H9 (cell line): ENCODE measurements around the gene DACT3. TPM values are rescaled to one million over a fixed set of nuclear protein-coding genes. Genes with fewer than 3 reads are reported as not detected.

Experiments
- DNase-seq: peaks from one replicate; pipeline ENCODE4 v3.0.0-alpha.2; 2017
- H2AFZ ChIP-seq: one replicate; pipeline ENCODE4 v1.6.1; 2013; ENCODE audit warnings: mild to moderate bottlenecking, low read length, control low read depth, moderate library complexity
- H2AK5ac ChIP-seq: 2 replicates; pipeline ENCODE4 v1.6.1; 2013; ENCODE audit warnings: low read length, control low read depth, mixed read lengths; ENCODE audit not compliant: insufficient read length
- H2BK120ac ChIP-seq: one replicate; pipeline ENCODE4 v1.6.1; 2013; ENCODE audit warnings: low read depth, mild to moderate bottlenecking, low read length, control low read depth, inconsistent platforms; ENCODE audit not compliant: poor library complexity, severe bottlenecking
- H2BK12ac ChIP-seq: 2 replicates; pipeline ENCODE4 v1.6.1; 2013; ENCODE audit warnings: low read length, control low read depth, mixed read lengths, low read depth; ENCODE audit not compliant: insufficient read length
- H2BK15ac ChIP-seq: 2 replicates; pipeline ENCODE4 v1.6.1; 2013; ENCODE audit warnings: low read depth, low read length, control low read depth
- H2BK20ac ChIP-seq: one replicate; pipeline ENCODE4 v1.6.1; 2013; ENCODE audit warnings: low read depth, mild to moderate bottlenecking, low read length, control low read depth, inconsistent platforms; ENCODE audit not compliant: poor library complexity, severe bottlenecking
- H2BK5ac ChIP-seq: 2 replicates; pipeline ENCODE4 v1.6.1; 2013; ENCODE audit warnings: low read length, control low read depth, mixed read lengths; ENCODE audit not compliant: insufficient read length
- H3K14ac ChIP-seq: 2 replicates; pipeline ENCODE4 v1.6.1; 2013; ENCODE audit warnings: low read length, control low read depth; ENCODE audit not compliant: insufficient read depth
- H3K18ac ChIP-seq: 2 replicates; pipeline ENCODE4 v1.6.1; 2013; ENCODE audit warnings: low read depth, mild to moderate bottlenecking, mixed read lengths, low read length, control low read depth; ENCODE audit not compliant: insufficient read length
- H3K23ac ChIP-seq: 2 replicates; pipeline ENCODE4 v1.6.1; 2013; ENCODE audit warnings: low read length, control low read depth, mixed read lengths, low read depth; ENCODE audit not compliant: insufficient read length
- H3K23me2 ChIP-seq: 2 replicates; pipeline ENCODE4 v1.6.1; 2013; ENCODE audit warnings: low read depth, mild to moderate bottlenecking, mixed read lengths, low read length, control low read depth; ENCODE audit not compliant: insufficient read length, poor library complexity, severe bottlenecking
- H3K27ac ChIP-seq: 2 replicates; pipeline ENCODE4 v1.5.1; 2013; ENCODE audit warnings: low read length, control low read depth, mixed read lengths, low read depth; ENCODE audit not compliant: insufficient read length
- H3K27me3 ChIP-seq: 2 replicates; pipeline ENCODE4 v1.6.1; 2013; ENCODE audit warnings: low read length, control low read depth, inconsistent platforms; ENCODE audit not compliant: insufficient read depth
- H3K4ac ChIP-seq: 2 replicates; pipeline ENCODE4 v1.6.1; 2013; ENCODE audit warnings: low read depth, mild to moderate bottlenecking, control low read depth, inconsistent platforms, low read length, moderate library complexity
- H3K4me1 ChIP-seq: 2 replicates; pipeline ENCODE4 v1.6.1; 2013; ENCODE audit warnings: low read length, control low read depth, inconsistent platforms; ENCODE audit not compliant: insufficient read depth
- H3K4me2 ChIP-seq: 2 replicates; pipeline ENCODE4 v1.6.1; 2013; ENCODE audit warnings: low read length, control low read depth, mixed read lengths; ENCODE audit not compliant: insufficient read length, insufficient read depth
- H3K56ac ChIP-seq: 2 replicates; pipeline ENCODE4 v1.6.1; 2013; ENCODE audit warnings: low read depth, mild to moderate bottlenecking, mixed read lengths, low read length, control low read depth; ENCODE audit not compliant: insufficient read length
- H3K79me1 ChIP-seq: 2 replicates; pipeline ENCODE4 v1.6.1; 2013; ENCODE audit warnings: low read depth, mild to moderate bottlenecking, moderate library complexity, low read length, control low read depth, inconsistent platforms; ENCODE audit not compliant: insufficient read depth, poor library complexity, severe bottlenecking
- H3K79me2 ChIP-seq: 2 replicates; pipeline ENCODE4 v1.6.1; 2013; ENCODE audit warnings: low read length, control low read depth, inconsistent platforms; ENCODE audit not compliant: insufficient read depth
- H3K9ac ChIP-seq: 2 replicates; pipeline ENCODE4 v1.6.1; 2013; ENCODE audit warnings: low read length, control low read depth, mixed read lengths; ENCODE audit not compliant: insufficient read length; ENCODE audit errors: extremely low read depth
- H3K9me3 ChIP-seq: one replicate; pipeline ENCODE4 v1.6.1; 2013; ENCODE audit warnings: low read depth, low read length, inconsistent platforms; ENCODE audit not compliant: control insufficient read depth
- H3T11ph ChIP-seq: one replicate; pipeline ENCODE4 v1.6.1; 2013; ENCODE audit warnings: mild to moderate bottlenecking, low read length, control low read depth, inconsistent platforms
- H4K20me1 ChIP-seq: one replicate; pipeline ENCODE4 v1.6.1; 2013; ENCODE audit not compliant: control insufficient read depth, insufficient read length, insufficient read depth
- H4K5ac ChIP-seq: 2 replicates; pipeline ENCODE4 v1.6.1; 2013; ENCODE audit warnings: low read depth, mild to moderate bottlenecking, mixed read lengths, low read length, control low read depth; ENCODE audit not compliant: insufficient read length
- H4K8ac ChIP-seq: replicated peaks from 2 replicates; pipeline ENCODE4 v1.6.1; 2013; ENCODE audit warnings: low read length, control low read depth, mixed read lengths, low read depth; ENCODE audit not compliant: insufficient read length
- H4K91ac ChIP-seq: 2 replicates; pipeline ENCODE4 v1.6.1; 2013; ENCODE audit warnings: low read depth, mild to moderate bottlenecking, moderate library complexity, mixed read lengths, low read length, control low read depth; ENCODE audit not compliant: insufficient read length
- H3K27ac Mint-ChIP-seq, 3 experiments: 2 replicates in 2 of 3; 3 replicates in 1 of 3; pipeline ENCODE4 v1.8.0; 2020 to 2021; ENCODE audit warnings: mixed read lengths in 3 of 3, mild to moderate bottlenecking in 1 of 3, moderate library complexity in 1 of 3
- H3K27me3 Mint-ChIP-seq: 2 replicates; pipeline ENCODE4 v1.8.0; 2021; ENCODE audit warnings: low read depth, mild to moderate bottlenecking, moderate library complexity, mixed read lengths
- H3K36me3 Mint-ChIP-seq, 3 experiments: 2 replicates in 2 of 3; 3 replicates in 1 of 3; pipeline ENCODE4 v1.8.0; 2020 to 2021; ENCODE audit warnings: low read depth in 3 of 3, mixed read lengths in 3 of 3; ENCODE audit not compliant: insufficient read depth in 1 of 3
- H3K4me1 Mint-ChIP-seq, 2 experiments: 2 replicates each; pipeline ENCODE4 v1.8.0; 2020; ENCODE audit warnings: mixed read lengths in 2 of 2
- H3K4me3 Mint-ChIP-seq, 2 experiments: 2 replicates in 1 of 2; 3 replicates in 1 of 2; pipeline ENCODE4 v1.8.0; 2020 to 2021; ENCODE audit warnings: mild to moderate bottlenecking in 2 of 2, mixed read lengths in 2 of 2, moderate library complexity in 1 of 2
- H3K9me3 Mint-ChIP-seq, 2 experiments: 2 replicates in 1 of 2; 3 replicates in 1 of 2; pipeline ENCODE4 v1.8.0; 2020; ENCODE audit warnings: mild to moderate bottlenecking in 2 of 2, mixed read lengths in 2 of 2, moderate library complexity in 1 of 2
- WGBS: extraction: QIAGEN DNeasy Blood & Tissue Kit; methylation state at CpG from one replicate; pipeline ENCODE4 v1.1.7; 2013; ENCODE audit warnings: missing lambda C conversion rate, low lambda C conversion rate, mixed read lengths; ENCODE audit not compliant: insufficient read length; ENCODE audit errors: extremely low coverage; 5-methylcytosine and 5-hydroxymethylcytosine counted together
- total RNA-seq: library from RNA; stranded (reverse); gene quantifications from 2 replicates; pipeline ENCODE4 v1.2.1, GENCODE V29; 2021
- TF ChIP-seq, protein P1 (sequence below): fragments of 200-600 bp; sonication (generic); conservative IDR thresholded peaks from 3 replicates; pipeline ENCODE4 v1.8.0; 2021; ENCODE audit warnings: antibody characterized with exemption, mild to moderate bottlenecking

DACT3 gene
- total RNA-seq, 1 experiment from 2014 or later = 0.87 TPM

DNA sequence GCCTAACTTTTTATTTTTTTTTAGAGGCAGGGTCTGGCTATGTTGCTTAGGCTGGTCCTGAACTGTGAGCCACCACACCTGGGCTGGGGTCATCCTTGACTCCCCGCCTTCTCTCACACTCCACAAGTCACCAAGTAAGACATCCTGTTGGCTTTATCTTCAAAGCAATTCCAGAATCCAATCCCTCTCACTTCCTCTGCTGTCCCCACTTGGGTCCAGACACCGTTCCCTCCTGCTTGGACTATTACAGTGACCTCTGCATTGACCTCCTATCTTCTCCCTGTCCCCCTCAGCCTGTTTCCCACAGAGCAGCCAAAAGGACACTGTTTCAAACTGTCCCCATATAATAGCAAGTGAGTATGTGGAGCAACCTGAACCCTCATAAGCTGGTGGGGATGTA, 20.3 kb downstream of the DACT3 start:
- H3K9ac ChIP-seq = no peak overlapping the region
- no peak for DNase-seq
- no peak overlapping the region for H4K5ac ChIP-seq
- H2AFZ ChIP-seq = no peak overlapping the region
- H3K4me2 ChIP-seq = no peak overlapping the region
- peaks cover 10% of the 10 kb centered on the region for H3K23me2 ChIP-seq
- no peak overlapping the region for H2BK12ac ChIP-seq
- no peaks in the 10 kb centered on the region for H3K79me2 ChIP-seq
- no peak overlapping the region for H4K91ac ChIP-seq
- H3K23ac ChIP-seq = no peak overlapping the region
- no peak overlapping the region for H2BK5ac ChIP-seq
- no peak overlapping the region for H3K14ac ChIP-seq
- no peaks in the 10 kb centered on the region for H3K79me1 ChIP-seq
- Mint-ChIP-seq H3K36me3 (no peaks in the 10 kb centered on the region), H3K9me3 (no peaks in the 10 kb centered on the region), H3K27me3 (peaks cover 57% of the 10 kb centered on the region), H3K4me3 (peak overlapping the region in 1 of 2 experiments; percentile 35; a peak in 2 of 5 replicates), H3K4me1 (peaks cover 2 to 14% of the 10 kb centered on the region in 2 experiments), H3K27ac (no peak overlapping the region)
- H3K4me1 ChIP-seq = no peaks in the 10 kb centered on the region
- no peak overlapping the region for H3T11ph ChIP-seq
- H3K9me3 ChIP-seq = no peaks in the 10 kb centered on the region
- peaks cover 13% of the 10 kb centered on the region; the same call in 1 of the 2 replicates for H3K27me3 ChIP-seq
- H3K27ac ChIP-seq = no peak overlapping the region
- H4K8ac ChIP-seq = no peak overlapping the region
- H2BK20ac ChIP-seq = no peak overlapping the region
- H3K56ac ChIP-seq = no peak overlapping the region
- no CpG with 5 or more reads among the region's 2 CpGs for whole genome bisulfite sequencing
- H2BK15ac ChIP-seq = no peak overlapping the region
- H3K4ac ChIP-seq = no peak overlapping the region
- no peak overlapping the region for H3K18ac ChIP-seq
- no peak overlapping the region for H2AK5ac ChIP-seq
- no peak overlapping the region for H2BK120ac ChIP-seq
- TF ChIP-seq, protein P1, sequence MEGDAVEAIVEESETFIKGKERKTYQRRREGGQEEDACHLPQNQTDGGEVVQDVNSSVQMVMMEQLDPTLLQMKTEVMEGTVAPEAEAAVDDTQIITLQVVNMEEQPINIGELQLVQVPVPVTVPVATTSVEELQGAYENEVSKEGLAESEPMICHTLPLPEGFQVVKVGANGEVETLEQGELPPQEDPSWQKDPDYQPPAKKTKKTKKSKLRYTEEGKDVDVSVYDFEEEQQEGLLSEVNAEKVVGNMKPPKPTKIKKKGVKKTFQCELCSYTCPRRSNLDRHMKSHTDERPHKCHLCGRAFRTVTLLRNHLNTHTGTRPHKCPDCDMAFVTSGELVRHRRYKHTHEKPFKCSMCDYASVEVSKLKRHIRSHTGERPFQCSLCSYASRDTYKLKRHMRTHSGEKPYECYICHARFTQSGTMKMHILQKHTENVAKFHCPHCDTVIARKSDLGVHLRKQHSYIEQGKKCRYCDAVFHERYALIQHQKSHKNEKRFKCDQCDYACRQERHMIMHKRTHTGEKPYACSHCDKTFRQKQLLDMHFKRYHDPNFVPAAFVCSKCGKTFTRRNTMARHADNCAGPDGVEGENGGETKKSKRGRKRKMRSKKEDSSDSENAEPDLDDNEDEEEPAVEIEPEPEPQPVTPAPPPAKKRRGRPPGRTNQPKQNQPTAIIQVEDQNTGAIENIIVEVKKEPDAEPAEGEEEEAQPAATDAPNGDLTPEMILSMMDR = no peak
- H4K20me1 ChIP-seq = no peaks in the 10 kb centered on the region
